ENCODE data around the gene MAST4.

MAST4 gene

GRCh38 chr5:66985417-66985816 lies 389.2 kb downstream of the MAST4 start:
- TF ChIP-seq CTCF (IDR thresholded peaks at IDR 0.05; ENCODE audit: low read length), result no peak
- TF ChIP-seq EZH2 (optimal IDR thresholded peaks at IDR 0.05; ENCODE audit: low read depth, low read length), result no peak
- TF ChIP-seq EZH2phosphoT487 (IDR thresholded peaks at IDR 0.05; ENCODE audit: low read length), result no peak
- Histone ChIP-seq H3K9me3 (replicated peaks; ENCODE audit: insufficient read depth, low read length) (no peaks in the 10 kb centered on the region), H3K4me1 (ENCODE audit: low read length) (no peaks in the 10 kb centered on the region), H3K79me2 (ENCODE audit: low read length) (no peaks in the 10 kb centered on the region), H3K36me3 (replicated peaks; ENCODE audit: insufficient read depth, low read length) (no peaks in the 10 kb centered on the region), H3K4me2 (ENCODE audit: low read depth, low read length) (no peak overlapping the region), H3F3A (ENCODE audit: insufficient read depth, low read length) (no peaks in the 10 kb centered on the region), H4K20me1 (ENCODE audit: insufficient read depth, low read length) (no peaks in the 10 kb centered on the region), H3K4me3 (ENCODE audit: low read length) (no peak overlapping the region), H3K9ac (ENCODE audit: low read length) (no peak overlapping the region), H3K27ac (ENCODE audit: low read length) (no peak overlapping the region), H3K27me3 (replicated peaks; ENCODE audit: insufficient read depth, low read length) (no peaks in the 10 kb centered on the region), H2AFZ (ENCODE audit: low read length) (no peak overlapping the region), H3K9me2 (replicated peaks; ENCODE audit: insufficient read depth, low read length) (no peaks in the 10 kb centered on the region)
- no peak for DNase-seq

- Histone ChIP-seq H3K9me2 (replicated peaks; ENCODE audit: insufficient read depth, low read length) (no peaks in the 10 kb centered on the region), H3K4me1 (ENCODE audit: low read length) (no peaks in the 10 kb centered on the region), H4K20me1 (ENCODE audit: insufficient read depth, low read length) (no peaks in the 10 kb centered on the region), H3K9ac (ENCODE audit: low read length) (no peak overlapping the region), H3K36me3 (replicated peaks; ENCODE audit: insufficient read depth, low read length) (no peaks in the 10 kb centered on the region), H2AFZ (ENCODE audit: low read length) (no peak overlapping the region), H3K4me3 (ENCODE audit: low read length) (no peak overlapping the region), H3K4me2 (ENCODE audit: low read depth, low read length) (no peak overlapping the region), H3K79me2 (ENCODE audit: low read length) (no peaks in the 10 kb centered on the region), H3K9me3 (replicated peaks; ENCODE audit: insufficient read depth, low read length) (no peaks in the 10 kb centered on the region), H3K27me3 (replicated peaks; ENCODE audit: insufficient read depth, low read length) (no peaks in the 10 kb centered on the region), H3K27ac (ENCODE audit: low read length) (no peak overlapping the region), H3F3A (ENCODE audit: insufficient read depth, low read length) (no peaks in the 10 kb centered on the region)
- no peak for TF ChIP-seq EZH2phosphoT487 (IDR thresholded peaks at IDR 0.05; ENCODE audit: low read length)
- no peak for TF ChIP-seq CTCF (IDR thresholded peaks at IDR 0.05; ENCODE audit: low read length)
- no peak for DNase-seq
Measured at GRCh38 chr5:66986009-66986408, 389.8 kb downstream of the MAST4 start.

- H3K9me2 ChIP-seq (replicated peaks; ENCODE audit: insufficient read depth, low read length), result no peaks in the 10 kb centered on the region
- no peaks in the 10 kb centered on the region for H3K36me3 ChIP-seq (replicated peaks; ENCODE audit: insufficient read depth, low read length)
- DNase-seq, result no peak
- no peak overlapping the region for H2AFZ ChIP-seq (ENCODE audit: low read length)
- H3F3A ChIP-seq (ENCODE audit: insufficient read depth, low read length), result no peaks in the 10 kb centered on the region
- no peak overlapping the region for H3K4me3 ChIP-seq (ENCODE audit: low read length)
- H3K9me3 ChIP-seq (replicated peaks; ENCODE audit: insufficient read depth, low read length), result no peaks in the 10 kb centered on the region
- no peak overlapping the region for H3K27ac ChIP-seq (ENCODE audit: low read length)
- H4K20me1 ChIP-seq (ENCODE audit: insufficient read depth, low read length), result no peaks in the 10 kb centered on the region
- H3K79me2 ChIP-seq (ENCODE audit: low read length), result no peaks in the 10 kb centered on the region
- no peak overlapping the region for H3K9ac ChIP-seq (ENCODE audit: low read length)
- H3K4me2 ChIP-seq (ENCODE audit: low read depth, low read length), result no peak overlapping the region
- H3K27me3 ChIP-seq (replicated peaks; ENCODE audit: insufficient read depth, low read length), result no peaks in the 10 kb centered on the region
- TF ChIP-seq EZH2phosphoT487 (IDR thresholded peaks at IDR 0.05; ENCODE audit: low read length) (no peak), CTCF (IDR thresholded peaks at IDR 0.05; ENCODE audit: low read length) (no peak)
- H3K4me1 ChIP-seq (ENCODE audit: low read length), result no peaks in the 10 kb centered on the region
Measured at GRCh38 chr5:66986534-66986933, 390.3 kb downstream of the MAST4 start.

GRCh38 chr5:66987126-66987525 lies 390.9 kb downstream of the MAST4 start:
- no peaks in the 10 kb centered on the region for H3F3A ChIP-seq (ENCODE audit: insufficient read depth, low read length)
- no peaks in the 10 kb centered on the region for H3K36me3 ChIP-seq (replicated peaks; ENCODE audit: insufficient read depth, low read length)
- H3K27ac ChIP-seq (ENCODE audit: low read length), result no peak overlapping the region
- H3K79me2 ChIP-seq (ENCODE audit: low read length), result no peaks in the 10 kb centered on the region
- H4K20me1 ChIP-seq (ENCODE audit: insufficient read depth, low read length), result no peaks in the 10 kb centered on the region
- H3K9me2 ChIP-seq (replicated peaks; ENCODE audit: insufficient read depth, low read length), result no peaks in the 10 kb centered on the region
- H3K4me2 ChIP-seq (ENCODE audit: low read depth, low read length), result no peak overlapping the region
- H2AFZ ChIP-seq (ENCODE audit: low read length), result no peak overlapping the region
- TF ChIP-seq EZH2 (optimal IDR thresholded peaks at IDR 0.05; ENCODE audit: low read depth, low read length) (no peak), EZH2phosphoT487 (IDR thresholded peaks at IDR 0.05; ENCODE audit: low read length) (no peak), CTCF (IDR thresholded peaks at IDR 0.05; ENCODE audit: low read length) (no peak)
- no peaks in the 10 kb centered on the region for H3K27me3 ChIP-seq (replicated peaks; ENCODE audit: insufficient read depth, low read length)
- no peak overlapping the region for H3K9ac ChIP-seq (ENCODE audit: low read length)
- no peaks in the 10 kb centered on the region for H3K4me1 ChIP-seq (ENCODE audit: low read length)
- H3K9me3 ChIP-seq (replicated peaks; ENCODE audit: insufficient read depth, low read length), result no peaks in the 10 kb centered on the region
- no peak for DNase-seq
- H3K4me3 ChIP-seq (ENCODE audit: low read length), result no peak overlapping the region

All from MM.1S (cell line).